Raji (cell line): Measurements from ENCODE around the gene TRPM2.

Experiments used
- POLR2A ChIP-seq: IDR thresholded peaks from 2 replicates; pipeline ENCODE4 v1.6.1; 2011; ENCODE audit warnings: low read depth, low read length, control low read depth; ENCODE audit not compliant: insufficient read depth

TRPM2 gene

GRCh38 chr21:44318489-44319285 lies 34.7 kb upstream of the TRPM2 start:
- no peak for TF ChIP-seq POLR2A

- no peak for TF ChIP-seq POLR2A
Observed at GRCh38 chr21:44319407-44320065, 33.9 kb upstream of the TRPM2 start.

DNA sequence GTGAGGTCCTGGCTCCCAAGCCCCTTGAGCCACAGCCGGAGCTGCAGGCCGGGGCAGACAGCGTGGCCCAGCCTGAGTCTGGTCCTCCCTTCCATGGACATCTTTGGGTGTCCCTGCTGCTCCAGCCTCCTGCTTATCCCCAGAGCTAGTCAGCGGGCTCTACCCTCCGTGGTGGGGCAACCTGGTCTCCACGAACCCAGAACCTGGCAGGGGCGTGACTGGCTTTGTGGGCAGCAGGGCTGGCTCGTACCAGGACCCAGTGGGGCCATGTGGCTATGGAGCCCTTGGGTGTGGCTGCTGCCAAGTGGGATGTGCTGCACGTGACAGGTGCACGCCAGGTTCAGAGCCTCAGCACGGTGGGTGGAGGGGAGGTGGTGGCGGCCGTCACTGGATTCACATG lies 32.6 kb upstream of the TRPM2 start:
- TF ChIP-seq POLR2A = no peak

DNA sequence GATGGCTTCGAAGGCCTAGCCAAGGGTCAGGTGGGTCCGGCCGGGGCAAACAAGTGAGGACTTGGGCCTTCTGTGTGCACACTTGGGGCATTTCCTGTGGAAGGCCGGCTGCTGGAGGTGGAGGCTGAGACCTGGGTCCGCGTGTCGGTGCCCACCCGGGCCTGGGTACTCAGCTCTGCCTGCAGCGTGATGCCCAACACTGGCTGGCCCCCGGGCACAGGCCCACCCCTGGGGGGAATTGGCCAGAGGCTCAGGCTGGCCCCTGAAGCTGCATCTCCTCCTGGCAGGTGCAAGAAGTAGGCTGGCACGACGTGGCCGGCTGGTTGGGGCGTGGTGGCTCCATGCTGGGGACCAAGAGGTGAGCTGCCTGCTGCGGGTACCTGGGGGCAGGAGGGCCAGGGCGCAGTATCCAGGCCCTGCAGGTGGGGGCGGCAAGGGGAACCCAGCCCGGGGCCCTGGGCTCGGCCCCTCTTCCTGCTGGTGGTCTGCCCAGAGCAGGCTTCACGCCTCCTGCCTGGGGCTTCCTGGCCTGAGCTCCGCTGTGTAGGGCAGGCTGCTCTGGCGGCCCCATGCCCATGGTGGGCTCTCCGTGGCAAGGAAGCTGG lies 31.5 kb upstream of the TRPM2 start:
- TF ChIP-seq POLR2A = no peak

GRCh38 chr21:44322621-44323325 lies 30.6 kb upstream of the TRPM2 start:
- no peak for TF ChIP-seq POLR2A

DNA sequence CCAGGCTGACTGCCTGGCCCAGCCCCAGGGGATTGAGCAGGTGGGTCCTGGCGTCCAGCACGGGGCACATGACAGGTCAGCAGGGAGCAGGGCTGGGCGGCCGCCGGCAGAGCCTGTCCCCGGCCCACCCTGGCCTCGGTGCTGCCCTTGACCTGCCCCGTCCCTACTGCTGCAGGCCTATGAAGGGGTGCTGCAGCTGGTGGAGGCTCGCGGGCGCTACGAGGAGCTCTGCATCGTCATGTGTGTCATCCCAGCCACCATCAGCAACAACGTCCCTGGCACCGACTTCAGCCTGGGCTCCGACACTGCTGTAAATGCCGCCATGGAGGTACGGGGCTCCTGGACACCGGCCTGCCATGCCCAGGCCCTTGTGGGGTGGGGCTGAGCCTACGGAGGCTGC lies 29.8 kb upstream of the TRPM2 start:
- TF ChIP-seq POLR2A = no peak

DNA sequence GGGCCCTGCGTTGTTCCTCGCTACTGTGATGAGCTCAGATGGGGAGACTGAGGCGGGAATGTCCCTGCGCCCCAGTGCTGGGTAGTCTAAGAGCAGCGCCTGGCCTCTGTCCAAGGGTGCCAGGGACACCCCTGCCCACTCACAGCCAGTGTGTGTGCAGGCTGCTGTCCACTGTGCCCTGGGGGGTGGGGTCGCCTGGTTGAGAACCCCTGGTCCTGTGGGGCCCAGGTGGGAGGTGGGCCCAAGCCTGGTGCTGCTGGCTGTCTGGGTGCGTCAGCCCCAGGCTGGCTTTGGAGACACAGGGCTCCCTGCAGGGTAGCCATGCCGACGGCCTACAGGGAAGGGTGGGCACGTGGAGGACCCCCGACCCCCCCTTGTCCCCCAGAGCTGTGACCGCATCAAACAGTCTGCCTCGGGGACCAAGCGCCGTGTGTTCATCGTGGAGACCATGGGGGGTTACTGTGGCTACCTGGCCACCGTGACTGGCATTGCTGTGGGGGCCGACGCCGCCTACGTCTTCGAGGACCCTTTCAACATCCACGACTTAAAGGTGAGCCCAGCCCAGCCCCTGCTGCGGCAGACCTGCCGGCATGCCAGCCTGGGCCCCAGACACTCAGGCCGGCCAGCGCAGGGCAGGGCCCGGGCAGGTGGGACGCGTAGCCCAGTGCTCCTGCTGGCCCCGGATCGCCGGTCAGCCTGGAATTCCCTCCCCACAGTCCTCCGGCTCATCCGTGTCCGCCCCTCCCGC lies 29.1 kb upstream of the TRPM2 start:
- TF ChIP-seq POLR2A = no peak

GRCh38 chr21:44324854-44325107 lies 28.6 kb upstream of the TRPM2 start:
- no peak for TF ChIP-seq POLR2A

DNA sequence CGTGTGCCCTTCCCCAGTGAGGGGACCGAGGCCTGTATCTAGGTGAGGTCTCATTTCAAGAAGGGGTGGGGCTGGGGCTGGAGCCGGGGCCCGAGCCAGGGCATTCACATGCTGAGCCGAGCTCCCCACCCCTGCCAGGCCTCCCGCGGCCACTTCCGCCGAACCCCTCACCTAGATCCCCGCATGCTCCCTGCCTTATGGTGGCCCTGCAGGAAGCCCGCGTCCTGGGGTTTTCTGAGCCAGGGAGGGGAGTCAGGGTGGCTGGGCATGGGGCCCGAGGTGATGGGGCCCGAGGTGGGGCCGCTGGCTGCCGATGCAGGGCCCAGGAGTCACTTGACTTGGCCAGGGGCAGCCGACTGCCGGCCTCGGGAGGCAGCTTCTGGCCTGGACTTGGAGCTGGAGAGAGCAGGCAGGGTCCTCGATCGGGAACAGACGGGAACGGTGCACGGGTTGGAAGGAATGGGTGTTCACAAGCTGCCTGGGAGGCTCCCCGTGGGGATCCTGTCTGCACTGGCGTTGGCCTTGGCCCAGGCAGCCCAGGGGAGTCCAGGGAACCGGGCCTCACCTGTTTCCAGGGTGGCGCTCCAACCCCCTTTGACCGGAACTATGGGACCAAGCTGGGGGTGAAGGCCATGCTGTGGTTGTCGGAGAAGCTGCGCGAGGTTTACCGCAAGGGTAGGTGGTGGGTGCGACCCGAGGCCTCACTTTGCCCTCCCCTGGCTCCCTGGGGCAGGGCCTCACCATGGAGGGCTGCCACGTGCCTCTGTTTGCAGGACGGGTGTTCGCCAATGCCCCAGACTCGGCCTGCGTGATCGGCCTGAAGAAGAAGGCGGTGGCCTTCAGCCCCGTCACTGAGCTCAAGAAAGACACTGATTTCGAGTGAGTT lies 27.8 kb upstream of the TRPM2 start:
- no peak for TF ChIP-seq POLR2A

- no peak for TF ChIP-seq POLR2A
Observed at GRCh38 chr21:44326272-44326647, 27.2 kb upstream of the TRPM2 start.

DNA sequence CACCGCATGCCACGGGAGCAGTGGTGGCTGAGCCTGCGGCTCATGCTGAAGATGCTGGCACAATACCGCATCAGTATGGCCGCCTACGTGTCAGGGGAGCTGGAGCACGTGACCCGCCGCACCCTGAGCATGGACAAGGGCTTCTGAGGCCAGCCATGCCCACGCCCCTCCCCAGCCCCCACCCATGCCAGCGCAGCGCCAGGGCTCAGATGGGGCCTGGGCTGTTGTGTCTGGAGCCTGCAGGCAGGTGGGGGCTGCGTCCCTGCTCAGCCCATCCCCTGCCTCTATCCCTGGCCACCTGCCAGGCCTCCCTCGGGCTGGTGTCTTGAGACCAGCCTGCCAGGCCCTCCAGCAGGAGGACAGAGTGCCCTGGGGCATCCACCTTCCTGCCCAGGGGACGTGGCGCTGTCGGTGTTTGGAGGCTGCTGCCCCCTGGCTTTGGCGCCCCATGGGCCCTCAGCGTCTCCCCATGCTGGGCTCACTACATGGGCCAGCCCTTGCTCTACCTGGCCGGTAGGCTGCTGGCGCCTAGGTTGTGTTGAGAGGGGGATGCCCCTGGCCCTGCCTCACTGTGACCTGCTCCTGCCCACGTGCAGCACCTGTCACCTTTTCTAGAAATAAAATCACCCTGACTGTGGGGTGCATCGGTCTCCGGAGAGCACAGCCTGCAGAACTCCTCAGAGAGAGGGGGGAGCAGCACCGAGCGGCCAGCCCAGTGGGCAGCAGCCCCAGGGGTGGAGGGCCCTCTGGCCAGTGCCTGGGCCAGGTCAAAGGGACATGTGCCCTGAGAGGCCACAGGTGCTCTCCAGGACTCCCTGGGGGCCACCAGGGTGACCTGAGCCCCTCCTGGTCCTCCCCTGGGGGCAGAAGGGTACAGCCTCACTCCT lies 26.5 kb upstream of the TRPM2 start:
- TF ChIP-seq POLR2A = no peak

- no peak for TF ChIP-seq POLR2A
Observed at GRCh38 chr21:44327603-44327974, 25.8 kb upstream of the TRPM2 start.

DNA sequence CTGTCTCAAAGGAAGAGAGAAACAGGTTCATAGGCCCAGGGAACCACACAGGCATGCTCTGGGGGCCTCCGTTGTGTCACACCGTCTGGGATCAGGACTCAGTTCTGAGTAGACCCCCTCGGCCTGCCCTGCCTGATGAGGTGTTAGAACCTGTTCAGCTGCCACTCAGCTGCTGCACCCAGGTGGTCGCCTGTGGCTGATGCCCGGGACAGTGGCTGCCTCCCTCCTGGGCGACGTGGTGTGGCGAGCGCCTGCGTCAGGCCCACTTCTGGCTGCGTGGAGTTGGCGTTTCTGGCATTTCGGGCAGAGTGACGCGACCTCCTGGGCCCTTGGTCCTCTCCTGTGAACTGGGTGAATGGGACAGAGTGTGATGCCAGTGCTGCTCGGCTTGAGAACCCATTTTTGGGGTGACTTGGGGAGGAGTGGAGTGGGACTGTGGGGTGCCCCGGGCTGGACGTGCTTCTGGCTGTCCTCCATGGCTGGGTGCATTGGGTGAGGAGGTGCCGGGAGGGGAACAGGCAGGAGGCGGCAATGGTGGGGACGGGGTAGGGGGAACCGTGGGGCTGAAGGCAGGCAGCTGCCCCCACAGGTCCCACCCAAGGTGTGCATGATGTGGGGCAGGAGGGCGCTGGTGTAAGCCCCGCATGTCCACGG lies 25.1 kb upstream of the TRPM2 start:
- no peak for TF ChIP-seq POLR2A
